ENCODE results near the gene POU2F1. TPM values are rescaled to one million over a fixed set of nuclear protein-coding genes. Genes with fewer than 3 reads are reported as not detected.

POU2F1 gene
- total RNA-seq, 1 donor from 2014 or later: 4.0 TPM

DNA sequence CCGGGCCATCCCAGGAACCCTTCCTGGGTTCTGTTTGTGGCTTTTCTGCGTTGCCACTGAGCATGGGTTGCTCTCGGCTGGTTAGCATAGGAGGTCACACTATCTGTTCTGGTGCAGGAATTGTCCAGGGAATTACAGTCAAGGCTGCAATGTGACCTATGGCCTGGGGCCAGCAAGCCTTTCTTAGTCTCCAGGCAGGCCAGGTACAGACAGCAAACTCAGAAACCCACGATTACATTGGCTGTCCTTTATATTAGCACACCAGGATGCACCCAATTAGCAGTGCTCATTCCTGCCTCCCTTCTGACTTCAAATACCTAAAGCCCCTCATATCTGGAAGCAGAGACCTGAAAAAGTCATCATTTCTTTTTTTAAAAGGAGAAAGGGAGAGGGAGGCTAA, 242.4 kb downstream of the POU2F1 start:
- DNase-seq (ENCODE audit: low read depth in 2 of 2): no peak

DNA sequence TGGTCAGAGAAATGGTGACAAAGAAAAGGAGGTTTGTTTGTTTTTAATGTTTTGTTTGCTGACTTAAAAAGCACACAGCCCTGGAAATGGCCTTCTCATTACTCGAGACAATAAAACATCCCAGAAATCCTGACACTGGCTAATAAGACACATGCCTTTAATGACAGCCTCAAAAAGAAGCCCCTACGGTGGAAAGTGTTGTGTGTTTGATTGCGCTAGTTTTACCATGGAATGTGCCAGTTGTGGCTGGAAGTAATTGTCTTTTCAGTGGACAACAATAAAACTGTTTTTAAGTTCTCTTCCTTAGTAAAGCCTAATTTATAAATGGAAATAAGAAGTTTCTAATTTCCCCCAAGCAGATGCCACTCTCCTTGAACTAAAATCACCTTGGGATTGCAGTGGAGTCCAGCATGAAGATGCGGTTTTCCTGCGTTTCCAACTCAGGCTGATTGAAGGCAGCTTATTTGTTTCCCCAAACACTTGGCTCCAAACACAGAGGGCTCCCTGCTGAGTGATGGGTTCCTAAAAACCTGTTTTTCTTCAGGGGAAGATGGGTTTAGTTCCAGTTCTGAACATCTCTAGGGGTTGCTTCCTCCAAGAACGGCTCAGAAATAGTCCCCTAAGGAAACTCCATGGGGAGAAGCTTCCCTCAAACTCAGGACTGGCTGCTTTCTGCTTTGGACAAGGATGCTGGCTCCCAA, 243.3 kb downstream of the POU2F1 start:
- no peak for DNase-seq (ENCODE audit: low read depth in 2 of 2)

- DNase-seq (ENCODE audit: low read depth in 2 of 2): no peak
These were observed 244.3 kb downstream of the POU2F1 start for GRCh38 chr1:167465018-167465417.

DNA sequence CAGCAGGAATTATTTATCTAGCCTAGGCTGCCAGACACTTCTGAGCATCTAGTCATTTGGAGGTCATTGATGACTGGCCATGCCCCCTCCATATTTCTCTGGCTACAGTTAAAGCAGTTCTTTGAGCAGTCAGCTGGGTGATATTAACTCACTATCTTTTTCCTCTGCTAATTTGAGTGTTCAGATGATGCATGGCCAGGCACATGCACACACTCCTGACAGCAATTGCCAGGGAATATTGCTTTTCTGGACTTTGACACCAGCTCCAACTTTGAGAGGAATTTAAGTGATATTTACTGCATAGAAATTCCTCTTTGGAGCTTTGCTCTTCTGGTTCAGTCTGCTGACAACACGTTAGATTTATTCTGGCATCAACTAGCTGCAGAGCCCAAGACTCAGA, 245.1 kb downstream of the POU2F1 start:
- DNase-seq (ENCODE audit: low read depth in 2 of 2): no peak

DNA sequence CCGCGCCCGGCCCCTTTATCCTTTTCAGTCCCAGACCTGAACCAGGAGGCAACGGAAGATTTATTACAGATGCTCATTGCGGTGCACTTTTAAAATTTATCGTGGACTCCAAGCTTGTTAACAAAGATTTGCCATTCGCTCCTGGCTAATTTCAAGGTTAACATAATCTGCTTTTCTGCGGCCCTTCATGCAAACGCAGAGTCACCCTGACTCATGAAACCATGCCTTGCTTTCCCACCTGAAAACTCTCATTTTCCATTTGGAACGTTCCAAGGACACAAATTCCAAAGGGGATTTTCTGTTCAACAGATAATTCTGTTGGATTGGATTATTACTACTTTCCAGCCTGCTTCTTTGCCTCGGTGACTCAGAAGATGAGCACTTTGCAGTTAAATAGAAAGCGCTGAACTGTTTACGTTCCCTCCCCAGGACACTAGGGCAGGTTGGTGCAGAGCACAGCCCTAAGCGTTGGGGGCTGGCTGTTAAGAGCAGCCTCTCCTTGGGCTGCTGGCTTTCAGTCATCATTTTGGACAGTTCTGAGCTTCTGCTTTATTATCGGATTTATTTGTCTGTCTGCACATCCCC, 246.5 kb downstream of the POU2F1 start:
- DNase-seq (ENCODE audit: low read depth in 2 of 2): no peak

DNA sequence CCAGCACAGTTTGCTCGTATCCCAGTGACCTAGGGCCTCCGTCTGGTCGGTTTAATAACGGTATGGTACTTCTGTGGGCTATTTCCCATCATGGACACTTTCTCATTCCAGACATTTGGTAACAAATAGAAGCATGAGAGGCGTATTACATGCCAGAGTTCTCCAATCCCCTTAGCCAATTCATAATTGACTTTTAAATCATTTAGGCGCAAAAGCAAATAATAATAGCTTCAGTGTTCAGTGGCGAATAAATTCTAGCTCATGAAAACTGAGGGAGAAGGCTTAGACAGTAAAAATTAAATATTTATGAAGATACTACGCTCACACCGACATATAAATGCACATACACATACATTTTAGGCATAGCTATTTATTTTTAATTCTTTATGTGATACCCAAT, 247.1 kb downstream of the POU2F1 start:
- no peak for DNase-seq (ENCODE audit: low read depth in 2 of 2)

GRCh38 chr1:167469280-167469965, 248.7 kb downstream of the POU2F1 start:
- no peak for DNase-seq (ENCODE audit: low read depth in 2 of 2)

GRCh38 chr1:167471568-167471967, 250.9 kb downstream of the POU2F1 start:
- no peak for DNase-seq (ENCODE audit: low read depth in 2 of 2)

DNA sequence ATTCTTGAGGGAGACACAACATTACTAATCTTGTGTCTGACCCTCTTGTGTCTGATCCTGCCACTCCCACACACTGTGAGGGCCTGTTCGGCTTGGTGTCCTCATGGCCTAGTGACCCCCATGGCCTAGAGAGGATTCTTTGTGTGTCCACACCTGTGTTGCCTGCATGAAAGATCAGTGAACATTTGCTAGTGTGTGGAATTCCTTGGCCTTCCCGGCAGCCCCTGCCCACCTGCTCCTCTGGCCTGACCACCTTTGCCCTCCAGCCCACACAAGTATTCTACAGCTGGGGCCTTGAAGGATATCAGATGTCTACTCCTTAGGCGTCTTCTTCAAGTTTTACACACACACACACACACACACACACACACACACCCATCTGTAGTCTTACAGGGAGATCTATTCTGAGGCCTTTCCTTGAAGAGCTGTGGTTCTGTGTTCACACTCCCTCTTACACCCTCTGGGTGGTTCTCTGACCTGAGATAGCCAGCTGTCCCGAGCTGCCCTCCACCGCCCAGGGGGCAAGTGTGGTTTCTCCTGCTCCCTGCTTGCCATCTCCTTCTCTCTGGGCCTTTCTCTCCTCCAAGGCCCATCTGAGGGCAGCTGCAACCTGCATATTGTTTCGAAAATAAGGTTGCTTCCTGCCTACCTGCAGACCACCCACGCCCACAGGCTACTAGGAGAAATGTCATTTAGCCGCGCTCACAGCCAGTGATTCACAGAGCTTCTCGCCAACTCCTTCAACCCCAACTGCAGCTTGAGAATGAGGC, 252.3 kb downstream of the POU2F1 start:
- DNase-seq (ENCODE audit: low read depth in 2 of 2): no peak

DNA sequence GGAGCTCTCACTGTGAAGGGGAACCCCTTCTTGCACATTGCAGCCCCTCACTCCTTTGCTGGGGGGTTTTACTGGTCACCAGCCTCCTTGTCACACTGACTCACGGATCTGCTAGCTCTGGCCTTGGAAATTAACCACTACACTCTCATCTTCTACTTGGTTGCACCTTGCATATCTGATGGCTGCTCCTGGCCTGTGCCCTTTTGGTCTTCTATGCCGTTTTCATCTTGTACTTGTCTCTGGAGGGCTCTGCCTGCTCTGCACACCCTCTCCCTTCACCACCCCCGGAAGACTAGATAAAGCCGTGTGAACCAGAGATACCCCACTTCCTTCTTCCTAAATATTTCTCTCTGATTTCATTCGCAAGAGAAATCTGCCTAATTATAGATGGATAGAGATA, 253.1 kb downstream of the POU2F1 start:
- no peak for DNase-seq (ENCODE audit: low read depth in 2 of 2)

DNA sequence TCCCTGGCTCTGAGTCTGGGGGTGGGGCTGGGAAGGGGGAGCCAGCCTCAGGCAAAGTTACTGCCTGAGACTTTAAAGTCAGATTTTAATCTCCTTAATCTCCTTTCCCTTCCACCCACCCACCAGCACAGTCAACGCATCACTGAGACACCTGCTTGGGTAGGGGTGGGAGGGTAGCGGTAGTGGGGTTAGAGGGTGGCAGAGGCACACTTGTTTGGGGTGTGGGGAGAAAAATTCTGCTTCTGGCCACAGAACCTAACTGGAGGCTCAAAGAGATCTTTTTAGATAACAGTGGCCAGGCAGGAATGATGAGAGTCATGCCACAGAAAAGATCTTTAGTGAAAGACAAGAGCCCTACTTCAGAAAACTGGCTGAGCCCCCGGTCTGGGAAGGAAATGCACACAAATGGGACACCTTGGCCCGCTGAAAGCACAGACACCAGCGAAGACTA, 253.5 kb downstream of the POU2F1 start:
- no peak for DNase-seq (ENCODE audit: low read depth in 2 of 2)

- DNase-seq (ENCODE audit: low read depth in 2 of 2): no peak
These were observed 255.4 kb downstream of the POU2F1 start for GRCh38 chr1:167476061-167476460.

Other genes with a start within 250 kb of the POU2F1 start
- not detected in 2 replicates for gene ILDR2, start 245.3 kb upstream of the POU2F1 start, total RNA-seq
- not detected in 2 replicates for gene MAEL, start 231.6 kb upstream of the POU2F1 start, total RNA-seq
- not detected in 2 replicates for gene GPA33, start 130.5 kb upstream of the POU2F1 start, total RNA-seq
- gene STYXL2, start 126.8 kb upstream of the POU2F1 start, total RNA-seq: not detected in 2 replicates